ENCODE results near the gene CHI3L2. TPM values are rescaled to one million over a fixed set of nuclear protein-coding genes. Genes with fewer than 3 reads are reported as not detected.

The CHI3L2 gene
- total and polyA plus RNA-seq, 2 of the 13 experiments (the other 11 are each of a cell fraction or from before 2014, with no cell fraction given): 0.46 to 1.7 TPM

GRCh38 chr1:111192074-111192473 lies 35.4 kb upstream of the CHI3L2 start:
- TF ChIP-seq ZBTB33 (CRISPR knock-in tag; IDR thresholded peaks at IDR 0.05) (peak; percentile 41; the same call in 1 of the 2 replicates), SMAD9 (CRISPR knock-in tag; IDR thresholded peaks at IDR 0.05) (no peak)
- ChIA-PET CTCF (ENCODE audit: low intra/inter-chr PET ratio, low total read pairs) (no interaction called here), POLR2A (no interaction called here)
- Histone ChIP-seq H3K9ac (ENCODE audit: insufficient read depth, low read depth, low read length) (no peak overlapping the region), H3K9me3 (ENCODE audit: low read length) (no peaks in the 10 kb centered on the region), H3K4me3 (replicated peaks in 1 of 3; ENCODE audit: insufficient read depth in 1 of 3, low read depth in 2 of 3, low read length in 3 of 3) (no peak overlapping the region), H3K4me2 (ENCODE audit: low read depth, low read length) (no peak overlapping the region), H4K20me1 (ENCODE audit: insufficient read depth, low read length) (no peaks in the 10 kb centered on the region), H3K27ac (ENCODE audit: extremely low read length, insufficient read depth, low read length) (no peak overlapping the region), H3K27me3 (ENCODE audit: control insufficient read depth in 1 of 2, insufficient read depth in 2 of 2, low read length in 2 of 2) (no peaks in the 10 kb centered on the region), H2AFZ (ENCODE audit: low read length) (no peak overlapping the region), H3K36me3 (replicated peaks in 1 of 2; ENCODE audit: control insufficient read depth in 1 of 2, insufficient read depth in 2 of 2, low read length in 2 of 2) (peaks cover 1 to 6% of the 10 kb centered on the region in 2 experiments; a peak in 2 of 5 replicates), H3K79me2 (ENCODE audit: insufficient read depth, low read length) (no peaks in the 10 kb centered on the region), H3K4me1 (ENCODE audit: insufficient read depth, low read length) (peaks cover 68% of the 10 kb centered on the region)
- no TSS peak for BruUV-seq (replicated peaks)
- no peak for FAIRE-seq
- peak; percentile 7; the same call in 1 of the 3 replicates for ATAC-seq
- WGBS (ENCODE audit: low lambda C conversion rate): 92% methylated on average over 4 of the region's 5 CpGs
- in situ Hi-C loops (cut with HindIII; ENCODE audit: extremely low pct_ligation_motif_present, low pct_unique_long_range_greater_than_20kb) (no loop called here), intact Hi-C loops (cut with micrococcal nuclease; ENCODE audit: unreplicated experiment) (no loop called here)
- DNase-seq (ENCODE audit: low spot score): no peak

- Histone ChIP-seq H3K79me2 (ENCODE audit: insufficient read depth, low read length) (no peaks in the 10 kb centered on the region), H3K9ac (ENCODE audit: insufficient read depth, low read depth, low read length) (no peak overlapping the region), H3K4me1 (ENCODE audit: insufficient read depth, low read length) (peaks cover 76% of the 10 kb centered on the region), H4K20me1 (ENCODE audit: insufficient read depth, low read length) (no peaks in the 10 kb centered on the region), H3K36me3 (replicated peaks in 1 of 2; ENCODE audit: control insufficient read depth in 1 of 2, insufficient read depth in 2 of 2, low read length in 2 of 2) (no peaks in the 10 kb centered on the region; a peak in 1 of 5 replicates), H3K9me3 (ENCODE audit: low read length) (no peaks in the 10 kb centered on the region), H3K27me3 (ENCODE audit: control insufficient read depth in 1 of 2, insufficient read depth in 2 of 2, low read length in 2 of 2) (no peaks in the 10 kb centered on the region), H2AFZ (ENCODE audit: low read length) (no peak overlapping the region), H3K4me3 (replicated peaks in 1 of 3; ENCODE audit: insufficient read depth in 1 of 3, low read depth in 2 of 3, low read length in 3 of 3) (no peak overlapping the region), H3K27ac (ENCODE audit: extremely low read length, insufficient read depth, low read length) (no peak overlapping the region), H3K4me2 (ENCODE audit: low read depth, low read length) (no peak overlapping the region)
- no TSS peak for BruUV-seq (replicated peaks)
- ChIA-PET CTCF (ENCODE audit: low intra/inter-chr PET ratio, low total read pairs) (no interaction called here), POLR2A (no interaction called here)
- TF ChIP-seq GABPB1 (CRISPR knock-in tag; IDR thresholded peaks at IDR 0.05) (no peak), NFE2 (CRISPR knock-in tag; IDR thresholded peaks at IDR 0.05) (no peak), ATAD3A (CRISPR knock-in tag; IDR thresholded peaks at IDR 0.05) (no peak), CTCF (CRISPR knock-in tag; IDR thresholded peaks at IDR 0.05) (no peak), EHMT2 (IDR thresholded peaks at IDR 0.05; ENCODE audit: borderline replicate concordance, low read depth, low read length) (no peak), ZNF549 (CRISPR knock-in tag; IDR thresholded peaks at IDR 0.05) (no peak), CBX5 (CRISPR knock-in tag; IDR thresholded peaks at IDR 0.05; ENCODE audit: borderline replicate concordance) (no peak), ZNF10 (CRISPR knock-in tag; IDR thresholded peaks at IDR 0.05; ENCODE audit: borderline replicate concordance, low read depth) (no peak), ZFAT (CRISPR knock-in tag; conservative IDR thresholded peaks at IDR 0.05) (no peak), KLF13 (CRISPR knock-in tag; IDR thresholded peaks at IDR 0.05) (no peak)
- DNase-seq (ENCODE audit: low spot score) (no peak), FAIRE-seq (no peak), ATAC-seq (no peak)
- intact Hi-C loops (cut with micrococcal nuclease; ENCODE audit: unreplicated experiment): no loop called here
- in situ Hi-C loops (cut with HindIII; ENCODE audit: extremely low pct_ligation_motif_present, low pct_unique_long_range_greater_than_20kb): no loop called here
- 67% methylated on average over 9 of the region's 10 CpGs for WGBS (ENCODE audit: low lambda C conversion rate)
These were observed 34.6 kb upstream of the CHI3L2 start for GRCh38 chr1:111192658-111193519.

Data from HepG2 (cell line).